Smooth muscle cell (in vitro differentiated cells): Measurements from ENCODE around the gene ABCF2. TPM values are rescaled to one million over a fixed set of nuclear protein-coding genes. Genes with fewer than 3 reads are reported as not detected.

ENCODE experiments used
- DNase-seq: peaks from one replicate; lab custom pipeline; 2025; ENCODE audit not compliant: unreplicated experiment; lab: John Stamatoyannopoulos, UW
- H2AFZ ChIP-seq: fragments of 200-600 bp; sonication (generic); 2 replicates; pipeline ENCODE4 v1.6.0; 2016; ENCODE audit warnings: antibody characterized with exemption, low read depth, mild to moderate bottlenecking
- H3F3A ChIP-seq: fragments of 200-600 bp; sonication (generic); 2 replicates; pipeline ENCODE4 v1.6.0; 2017; ENCODE audit warnings: antibody characterized with exemption, low read depth
- H3K27ac ChIP-seq: fragments of 200-600 bp; sonication (generic); 2 replicates; pipeline ENCODE4 v1.5.1; 2016; ENCODE audit warnings: low read depth, mild to moderate bottlenecking
- H3K27me3 ChIP-seq: fragments of 200-600 bp; sonication (generic); 2 replicates; pipeline ENCODE4 v1.6.1; 2016; ENCODE audit warnings: low read depth, mild to moderate bottlenecking
- H3K36me3 ChIP-seq: fragments of 200-600 bp; sonication (generic); 2 replicates; pipeline ENCODE4 v1.5.1; 2016; ENCODE audit warnings: low read depth
- H3K4me1 ChIP-seq: fragments of 200-600 bp; sonication (generic); 2 replicates; pipeline ENCODE4 v1.5.1; 2016; ENCODE audit warnings: low read depth
- H3K4me2 ChIP-seq: fragments of 200-600 bp; sonication (generic); 2 replicates; pipeline ENCODE4 v1.6.0; 2016; ENCODE audit warnings: mild to moderate bottlenecking
- H3K4me3 ChIP-seq: fragments of 200-600 bp; sonication (generic); 2 replicates; pipeline ENCODE4 v1.5.1; 2016; ENCODE audit warnings: mild to moderate bottlenecking
- H3K79me2 ChIP-seq: fragments of 200-600 bp; sonication (generic); 2 replicates; pipeline ENCODE4 v1.6.0; 2016; ENCODE audit warnings: low read depth, mild to moderate bottlenecking
- H3K9ac ChIP-seq: fragments of 200-600 bp; sonication (generic); 2 replicates; pipeline ENCODE4 v1.6.0; 2016; ENCODE audit warnings: low read depth
- H3K9me3 ChIP-seq: fragments of 200-600 bp; sonication (generic); replicated peaks from 2 replicates; pipeline ENCODE4 v1.5.1; 2016; ENCODE audit warnings: low read depth
- H4K20me1 ChIP-seq: fragments of 200-600 bp; sonication (generic); 2 replicates; pipeline ENCODE4 v1.6.0; 2016; ENCODE audit warnings: low read depth
- WGBS: methylation state at CpG from one replicate; pipeline ENCODE4 v1.1.7; 2016; ENCODE audit warnings: low lambda C conversion rate; 5-methylcytosine and 5-hydroxymethylcytosine counted together
- polyA plus RNA-seq: library from polyadenylated mRNA; unstranded; fragments of >200 nt; fragmentation: Nextera tagmentation; extraction: Ambion mirVana; gene quantifications from 2 replicates; pipeline ENCODE4 v1.2.1, GENCODE V29; 2016
- total RNA-seq: library from RNA; depleted of rRNA; stranded (reverse); fragments of >200 nt; gene quantifications from 2 replicates; pipeline ENCODE4 v1.2.3, GENCODE V29; 2014
- TF ChIP-seq, protein P1 (sequence below): fragments of 200-600 bp; sonication (generic); IDR thresholded peaks from 2 replicates; pipeline ENCODE4 v1.5.1; 2017; ENCODE audit warnings: borderline replicate concordance, mild to moderate bottlenecking, antibody characterized with exemption; ENCODE audit not compliant: insufficient read depth, poor library complexity, severe bottlenecking

The ABCF2 gene
- total and polyA plus RNA-seq, 2 experiments from 2014 or later, result 24.2 to 30.5 TPM

GRCh38 chr7:151229249-151229648 lies 2.2 kb upstream of the ABCF2 start:
- peaks cover 11% of the 10 kb centered on the region for H4K20me1 ChIP-seq
- peaks cover 31% of the 10 kb centered on the region for H3K4me1 ChIP-seq
- peaks cover 41% of the 10 kb centered on the region for H3K79me2 ChIP-seq
- no peak for DNase-seq
- H3K4me2 ChIP-seq, result no peak overlapping the region
- H2AFZ ChIP-seq, result no peak overlapping the region
- H3K36me3 ChIP-seq, result no peaks in the 10 kb centered on the region
- H3K27ac ChIP-seq, result no peak overlapping the region
- H3K4me3 ChIP-seq, result no peak overlapping the region
- H3F3A ChIP-seq, result no peaks in the 10 kb centered on the region
- no peak overlapping the region for H3K9ac ChIP-seq
- H3K9me3 ChIP-seq, result no peaks in the 10 kb centered on the region
- TF ChIP-seq, protein P1, sequence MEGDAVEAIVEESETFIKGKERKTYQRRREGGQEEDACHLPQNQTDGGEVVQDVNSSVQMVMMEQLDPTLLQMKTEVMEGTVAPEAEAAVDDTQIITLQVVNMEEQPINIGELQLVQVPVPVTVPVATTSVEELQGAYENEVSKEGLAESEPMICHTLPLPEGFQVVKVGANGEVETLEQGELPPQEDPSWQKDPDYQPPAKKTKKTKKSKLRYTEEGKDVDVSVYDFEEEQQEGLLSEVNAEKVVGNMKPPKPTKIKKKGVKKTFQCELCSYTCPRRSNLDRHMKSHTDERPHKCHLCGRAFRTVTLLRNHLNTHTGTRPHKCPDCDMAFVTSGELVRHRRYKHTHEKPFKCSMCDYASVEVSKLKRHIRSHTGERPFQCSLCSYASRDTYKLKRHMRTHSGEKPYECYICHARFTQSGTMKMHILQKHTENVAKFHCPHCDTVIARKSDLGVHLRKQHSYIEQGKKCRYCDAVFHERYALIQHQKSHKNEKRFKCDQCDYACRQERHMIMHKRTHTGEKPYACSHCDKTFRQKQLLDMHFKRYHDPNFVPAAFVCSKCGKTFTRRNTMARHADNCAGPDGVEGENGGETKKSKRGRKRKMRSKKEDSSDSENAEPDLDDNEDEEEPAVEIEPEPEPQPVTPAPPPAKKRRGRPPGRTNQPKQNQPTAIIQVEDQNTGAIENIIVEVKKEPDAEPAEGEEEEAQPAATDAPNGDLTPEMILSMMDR, result no peak
- WGBS, result 97% methylated on average over 10 of the region's 10 CpGs
- H3K27me3 ChIP-seq, result no peaks in the 10 kb centered on the region

DNA sequence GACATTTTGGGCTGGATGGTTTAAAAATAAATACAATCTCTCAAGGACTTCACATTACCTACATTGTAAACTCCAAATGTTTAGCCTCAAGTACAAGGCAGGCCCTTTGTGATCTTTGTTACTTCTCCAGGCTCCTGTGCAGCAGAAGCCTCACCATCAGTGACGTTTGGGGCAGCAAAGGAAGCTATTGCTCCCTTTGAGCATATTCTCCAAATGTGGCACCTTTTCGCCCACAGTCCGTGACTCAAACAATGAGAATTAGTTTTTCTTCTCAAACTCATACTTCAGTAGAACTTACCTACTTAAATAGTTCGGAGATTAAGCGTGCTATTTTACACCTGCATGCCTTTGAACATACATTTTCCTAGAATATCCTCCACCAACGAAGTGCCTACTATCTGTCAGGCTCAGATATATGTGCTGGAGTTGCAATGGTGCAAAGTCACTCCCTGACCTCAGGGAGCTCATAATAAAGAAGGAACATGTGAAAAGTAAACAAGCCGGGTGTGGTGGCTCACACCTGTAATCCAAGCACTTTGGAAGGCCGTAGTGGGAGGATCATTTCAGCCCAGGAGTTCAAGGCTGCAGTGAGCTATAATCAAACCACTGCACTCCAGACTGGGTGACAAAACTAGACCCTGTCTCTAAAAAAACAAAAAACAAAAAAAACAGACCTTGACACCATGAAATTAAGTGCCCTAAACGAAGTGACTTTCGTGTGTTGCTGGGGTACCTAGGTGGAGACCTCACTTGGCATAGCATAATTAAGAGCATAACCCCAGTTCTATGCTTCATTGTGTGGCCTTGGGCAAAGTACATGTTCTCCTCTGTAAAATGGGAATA lies 1.2 kb upstream of the ABCF2 start:
- Histone ChIP-seq H3K79me2 (peaks cover 31% of the 10 kb centered on the region), H2AFZ (peak overlapping the region; percentile 90), H3K4me2 (peak overlapping the region; percentile 87), H4K20me1 (peaks cover under 1% of the 10 kb centered on the region), H3F3A (no peaks in the 10 kb centered on the region), H3K9ac (peak overlapping the region; percentile 56), H3K4me3 (peak overlapping the region; percentile 72), H3K27me3 (no peaks in the 10 kb centered on the region), H3K36me3 (no peaks in the 10 kb centered on the region), H3K9me3 (no peaks in the 10 kb centered on the region), H3K27ac (peak overlapping the region; percentile 81), H3K4me1 (peaks cover 21% of the 10 kb centered on the region)
- 86% methylated on average over 10 of the region's 10 CpGs for WGBS
- DNase-seq, result no peak
- TF ChIP-seq, protein P1, result no peak

GRCh38 chr7:151226560-151226874 lies 488 bp downstream of the ABCF2 start:
- peak overlapping the region; percentile 93 for H2AFZ ChIP-seq

More at GRCh38 chr7:151226560-151226874, 488 bp downstream of the ABCF2 start:
- peak overlapping the region; percentile 72 for H3K4me3 ChIP-seq
- no peak for DNase-seq
- WGBS, result 5% methylated on average over 15 of the region's 15 CpGs
- H3F3A ChIP-seq, result no peaks in the 10 kb centered on the region
- peak overlapping the region; percentile 94 for H3K4me2 ChIP-seq
- H3K9me3 ChIP-seq, result no peaks in the 10 kb centered on the region
- peak overlapping the region; percentile 58 for H3K27ac ChIP-seq
- no peaks in the 10 kb centered on the region for H3K27me3 ChIP-seq
- H3K36me3 ChIP-seq, result peaks cover 10% of the 10 kb centered on the region
- peaks cover 16% of the 10 kb centered on the region for H3K4me1 ChIP-seq
- peak overlapping the region; percentile 86 for H3K9ac ChIP-seq
- TF ChIP-seq, protein P1, result no peak
- H4K20me1 ChIP-seq, result no peaks in the 10 kb centered on the region
- peaks cover 20% of the 10 kb centered on the region for H3K79me2 ChIP-seq
